LNCaP clone FGC (cell line): ENCODE measurements around the gene MYO5A.
"Not testable (repeated sequence)": the region's sequence is repeated elsewhere in the genome, so short reads cannot be mapped to it uniquely, and the experiment has no call there.

Experiments
- DNase-seq: peaks from one replicate; pipeline ENCODE4 v3.0.0-alpha.2; 2011; ENCODE audit warnings: low read depth
- H3K4me3 ChIP-seq: 2 replicates; pipeline ENCODE4 v1.5.1; 2011; ENCODE audit warnings: mild to moderate bottlenecking, low read depth, low read length, control low read depth
- TF ChIP-seq, protein P1 (sequence below): IDR thresholded peaks from 2 replicates; pipeline ENCODE4 v1.5.1; 2012; ENCODE audit warnings: mild to moderate bottlenecking; ENCODE audit not compliant: control insufficient read depth, insufficient read depth; ENCODE audit errors: extremely low read depth

MYO5A gene

DNA sequence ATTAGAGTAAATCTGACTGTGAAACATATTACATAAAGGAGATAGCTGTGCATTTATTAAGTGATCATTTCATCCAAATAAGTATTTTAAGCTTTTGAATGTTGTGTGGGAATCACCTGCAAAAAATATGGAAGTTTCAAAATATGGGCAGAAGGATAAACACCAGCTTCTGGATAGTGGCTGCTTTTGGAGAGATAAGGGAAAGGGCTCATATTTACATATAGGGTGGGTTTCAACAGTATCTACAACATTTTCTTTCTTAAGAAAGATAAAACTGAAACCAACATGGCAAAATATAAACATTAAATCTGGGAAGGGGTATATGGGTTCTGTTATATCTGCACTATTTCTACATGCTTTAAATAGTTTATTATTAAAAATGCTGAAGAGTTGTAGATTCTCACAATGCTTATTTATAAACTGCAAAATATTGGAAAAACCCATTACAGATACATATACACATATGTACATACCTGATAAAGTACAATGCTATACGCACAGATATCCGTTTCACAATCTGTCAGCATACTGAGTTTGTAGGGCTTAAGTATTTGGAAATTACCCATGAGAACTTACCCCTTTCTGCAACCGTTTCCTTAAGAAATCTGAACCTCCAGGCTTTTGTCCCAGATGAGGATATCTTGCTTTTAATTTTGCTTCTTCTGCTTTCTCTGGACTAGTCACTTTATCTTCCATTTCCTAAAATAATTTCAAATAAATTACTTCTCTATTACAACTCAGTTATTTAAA lies 28.0 kb upstream of the MYO5A start:
- DNase-seq, result no peak
- no peak overlapping the region for H3K4me3 ChIP-seq
- TF ChIP-seq, protein P1, sequence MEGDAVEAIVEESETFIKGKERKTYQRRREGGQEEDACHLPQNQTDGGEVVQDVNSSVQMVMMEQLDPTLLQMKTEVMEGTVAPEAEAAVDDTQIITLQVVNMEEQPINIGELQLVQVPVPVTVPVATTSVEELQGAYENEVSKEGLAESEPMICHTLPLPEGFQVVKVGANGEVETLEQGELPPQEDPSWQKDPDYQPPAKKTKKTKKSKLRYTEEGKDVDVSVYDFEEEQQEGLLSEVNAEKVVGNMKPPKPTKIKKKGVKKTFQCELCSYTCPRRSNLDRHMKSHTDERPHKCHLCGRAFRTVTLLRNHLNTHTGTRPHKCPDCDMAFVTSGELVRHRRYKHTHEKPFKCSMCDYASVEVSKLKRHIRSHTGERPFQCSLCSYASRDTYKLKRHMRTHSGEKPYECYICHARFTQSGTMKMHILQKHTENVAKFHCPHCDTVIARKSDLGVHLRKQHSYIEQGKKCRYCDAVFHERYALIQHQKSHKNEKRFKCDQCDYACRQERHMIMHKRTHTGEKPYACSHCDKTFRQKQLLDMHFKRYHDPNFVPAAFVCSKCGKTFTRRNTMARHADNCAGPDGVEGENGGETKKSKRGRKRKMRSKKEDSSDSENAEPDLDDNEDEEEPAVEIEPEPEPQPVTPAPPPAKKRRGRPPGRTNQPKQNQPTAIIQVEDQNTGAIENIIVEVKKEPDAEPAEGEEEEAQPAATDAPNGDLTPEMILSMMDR, result no peak

DNA sequence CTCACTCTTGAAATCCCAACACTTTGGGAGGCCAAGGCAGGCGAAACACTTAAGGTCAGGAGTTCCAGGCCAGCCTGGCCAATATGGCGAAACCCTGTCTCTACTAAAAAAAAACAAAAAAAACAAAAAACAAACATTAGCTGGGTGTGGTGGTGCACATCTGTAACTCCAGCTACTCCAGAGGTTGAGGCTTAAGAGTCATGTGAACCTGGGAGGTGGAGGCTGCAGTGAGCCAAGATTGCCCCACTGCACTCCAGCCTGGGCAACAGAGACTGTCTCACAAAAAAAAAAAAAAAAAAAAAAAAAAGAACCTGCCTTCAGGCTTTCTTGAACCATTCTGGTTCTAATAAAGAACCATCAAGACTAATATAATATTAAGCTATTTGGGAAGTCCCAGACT lies 23.6 kb upstream of the MYO5A start:
- H3K4me3 ChIP-seq, result no peak overlapping the region
- no peak for DNase-seq
- TF ChIP-seq, protein P1, result no peak

DNA sequence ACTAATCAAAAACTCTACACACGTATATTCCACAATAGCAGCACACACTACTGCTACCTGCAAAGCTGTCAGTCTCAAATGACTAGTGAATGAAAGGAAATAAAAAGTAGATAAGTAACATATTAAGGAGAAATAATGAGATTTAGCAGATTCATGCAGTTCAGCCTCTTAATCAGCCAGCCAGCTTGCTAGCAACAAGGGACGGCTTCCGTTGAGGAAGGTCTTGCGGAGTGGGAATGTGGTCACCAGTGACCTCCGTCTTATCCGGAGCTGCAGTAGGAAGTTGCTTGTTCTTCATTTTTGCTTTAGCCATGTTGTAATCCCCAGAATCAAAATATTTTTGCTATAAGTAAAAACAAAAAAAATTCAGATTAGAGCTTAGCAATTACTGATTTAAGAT lies 23.1 kb upstream of the MYO5A start:
- DNase-seq, result no peak
- no peak overlapping the region for H3K4me3 ChIP-seq
- TF ChIP-seq, protein P1, result no peak

- not testable (repeated sequence) for H3K4me3 ChIP-seq, DNase-seq
Observed at GRCh38 chr15:52551186-52551585, 22.5 kb upstream of the MYO5A start.

DNA sequence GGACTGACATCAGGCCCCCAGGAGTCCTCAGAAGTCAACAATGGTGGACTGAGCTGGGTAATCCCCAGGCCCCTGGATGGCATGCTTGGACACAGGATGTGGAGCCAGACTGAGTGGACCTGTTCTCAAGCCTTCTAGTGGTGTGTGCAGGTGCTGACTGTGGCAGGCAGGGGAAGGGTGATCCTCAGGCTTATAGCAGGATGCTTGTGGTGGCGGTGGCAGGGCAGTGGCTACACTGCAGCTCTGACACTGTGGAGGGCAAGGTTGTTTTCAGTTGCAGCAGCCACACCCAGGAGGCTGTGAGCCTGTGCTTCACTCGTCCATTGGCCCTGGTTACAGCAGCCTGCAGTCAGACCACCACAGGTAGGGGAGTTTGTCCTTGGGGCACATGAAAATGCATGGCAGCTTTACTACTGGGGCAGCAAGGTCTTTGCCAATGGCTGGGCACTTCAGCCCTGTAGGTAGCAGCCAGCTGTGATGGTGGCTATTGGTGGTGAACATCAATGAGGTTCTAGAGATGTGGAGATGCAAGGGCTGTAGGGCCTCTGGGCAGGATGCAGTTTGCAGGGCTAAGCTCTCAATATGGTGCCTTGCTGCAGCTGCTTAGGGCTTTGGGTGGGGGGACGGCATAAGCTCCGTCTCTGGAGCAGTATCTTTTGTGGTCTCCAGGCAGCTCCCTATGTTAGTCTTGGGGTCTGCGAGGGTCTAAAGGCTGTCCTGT lies 17.5 kb upstream of the MYO5A start:
- H3K4me3 ChIP-seq, result no peak overlapping the region
- TF ChIP-seq, protein P1, result no peak
- DNase-seq, result no peak

GRCh38 chr15:52540374-52541012 lies 11.8 kb upstream of the MYO5A start:
- TF ChIP-seq, protein P1, result no peak
- no peak for DNase-seq
- no peak overlapping the region for H3K4me3 ChIP-seq

DNA sequence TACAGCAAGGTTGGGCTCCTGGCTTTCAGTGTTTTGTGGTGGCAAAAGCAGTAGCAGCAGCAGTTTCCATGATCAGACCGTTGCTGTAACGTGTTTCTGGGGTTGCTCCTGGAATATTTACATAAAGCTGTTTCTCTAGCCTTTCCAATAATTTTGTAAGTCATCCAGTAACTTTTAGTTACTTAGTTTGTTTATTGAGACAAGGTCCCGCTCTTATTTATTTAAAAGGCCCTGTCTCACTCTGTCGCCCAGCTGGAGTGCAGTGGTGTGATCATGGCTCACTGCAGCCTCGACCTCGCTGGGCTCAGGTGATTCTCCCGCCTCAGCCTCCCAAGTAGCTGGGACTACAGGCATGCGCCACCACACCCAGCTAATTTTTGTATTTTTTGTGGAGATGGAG lies 8.8 kb upstream of the MYO5A start:
- no peak overlapping the region for H3K4me3 ChIP-seq
- DNase-seq, result no peak
- TF ChIP-seq, protein P1, result no peak
